GM13976 (cell line): ENCODE results near the gene SNRPD2.

ENCODE experiments used
- DNase-seq: peaks from one replicate; pipeline ENCODE4 v3.0.0; 2012; ENCODE audit warnings: low spot score
- CTCF ChIP-seq: IDR thresholded peaks from 2 replicates; pipeline ENCODE4 v1.5.1; 2012; ENCODE audit warnings: borderline replicate concordance, mild to moderate bottlenecking; ENCODE audit not compliant: insufficient read depth; ENCODE audit errors: extremely low read depth, missing control alignments, control extremely low read depth
- in situ Hi-C: fragments of 300-500 bp; cut with MboI; formaldehyde crosslinking; loops from one replicate; pipeline ENCODE4 v1.12.0; 2022; ENCODE audit warnings: low sequenced_read_pairs, mixed read lengths, inconsistent platforms; ENCODE audit not compliant: unreplicated experiment

The SNRPD2 gene

GRCh38 chr19:45664575-45664974 lies 27.2 kb downstream of the SNRPD2 start:
- no peak for DNase-seq
- TF ChIP-seq CTCF: no peak
- in situ Hi-C loops: no loop called here

GRCh38 chr19:45663800-45664199 lies 28.0 kb downstream of the SNRPD2 start:
- DNase-seq: no peak
- in situ Hi-C loops: no loop called here
- no peak for TF ChIP-seq CTCF

DNA sequence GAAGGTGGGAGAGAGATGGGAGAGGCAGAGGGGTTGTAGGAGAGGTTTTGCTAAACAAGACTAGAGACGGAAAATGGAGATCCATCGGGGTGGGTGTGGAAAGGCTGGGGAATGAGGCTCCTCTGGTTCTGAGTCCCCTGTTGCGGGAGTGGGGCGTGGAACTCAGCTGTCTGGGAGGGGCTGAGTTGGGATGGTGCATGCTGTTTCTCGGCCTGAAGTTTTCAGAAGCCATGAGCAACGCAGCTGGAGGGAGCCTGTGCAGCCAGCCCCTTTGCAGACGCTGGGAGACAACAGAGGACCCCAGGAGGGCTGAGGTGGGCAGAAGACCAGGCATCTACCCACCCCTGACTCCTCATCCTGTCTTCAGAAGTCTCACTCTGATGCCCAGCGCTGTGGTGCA lies 31.1 kb downstream of the SNRPD2 start:
- in situ Hi-C loops: no loop called here
- no peak for DNase-seq

GRCh38 chr19:45659096-45659729 lies 32.5 kb downstream of the SNRPD2 start:
- DNase-seq: no peak
- TF ChIP-seq CTCF: no peak
- in situ Hi-C loops: no loop called here

More for the DNA sequence above, 31.1 kb downstream of the SNRPD2 start:
- TF ChIP-seq CTCF: no peak

DNA sequence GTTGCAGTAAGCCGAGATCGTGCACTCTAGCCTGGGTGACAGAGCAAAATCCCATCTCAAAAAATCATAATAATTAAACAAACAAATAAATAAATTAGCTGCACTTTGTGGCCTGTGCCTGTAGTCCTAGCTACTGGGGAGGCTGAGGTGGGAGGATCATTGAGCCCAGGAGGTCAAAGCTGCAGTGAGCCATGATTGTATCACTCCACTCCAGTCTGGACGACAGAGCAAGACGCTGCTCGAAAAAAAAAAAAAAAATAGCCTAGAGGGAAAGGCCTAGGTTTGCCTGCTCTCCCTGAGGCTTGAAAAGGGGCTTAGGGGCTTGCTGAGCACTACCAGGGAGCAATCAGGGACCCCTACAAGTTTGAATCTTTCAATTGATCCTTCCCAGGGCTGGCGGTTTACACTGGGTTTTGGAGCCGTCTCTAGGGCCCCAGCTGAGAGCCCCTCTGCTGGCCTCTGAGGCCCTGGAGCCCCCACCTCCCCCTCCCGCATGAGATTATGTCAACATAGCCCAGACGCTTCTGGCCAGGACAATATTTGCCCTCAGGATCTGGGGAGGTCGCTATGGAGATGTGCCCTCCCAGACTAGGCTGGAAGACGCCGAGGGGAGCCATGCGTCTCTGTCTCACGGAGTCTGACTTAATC lies 34.1 kb downstream of the SNRPD2 start:
- in situ Hi-C loops: no loop called here
- no peak for DNase-seq

DNA sequence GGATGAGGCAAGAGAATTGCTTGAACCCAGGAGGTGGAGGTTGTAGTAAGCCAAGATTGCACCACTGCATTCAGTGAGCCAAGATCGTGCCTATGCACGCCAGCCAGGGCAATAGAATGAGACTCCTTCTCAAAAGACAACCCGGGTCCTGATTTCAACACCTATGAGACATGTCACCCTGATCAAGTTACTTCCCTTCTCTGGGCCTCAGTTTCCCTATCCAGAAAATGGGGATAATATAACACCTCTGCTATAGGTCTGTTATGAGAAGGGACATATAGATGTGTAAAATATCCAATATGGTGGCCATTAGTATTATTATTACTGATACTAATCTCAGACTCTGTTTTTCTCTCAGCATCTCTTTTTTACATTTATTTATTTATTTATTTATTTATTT lies 36.7 kb downstream of the SNRPD2 start:
- DNase-seq: no peak
- TF ChIP-seq CTCF: no peak
- in situ Hi-C loops: no loop called here

More for the DNA sequence above, 34.1 kb downstream of the SNRPD2 start:
- TF ChIP-seq CTCF: no peak

GRCh38 chr19:45653634-45654033 lies 38.1 kb downstream of the SNRPD2 start:
- DNase-seq: no peak
- in situ Hi-C loops: no loop called here
- TF ChIP-seq CTCF: no peak
